ENCODE results near the gene DIP2A.

DNA sequence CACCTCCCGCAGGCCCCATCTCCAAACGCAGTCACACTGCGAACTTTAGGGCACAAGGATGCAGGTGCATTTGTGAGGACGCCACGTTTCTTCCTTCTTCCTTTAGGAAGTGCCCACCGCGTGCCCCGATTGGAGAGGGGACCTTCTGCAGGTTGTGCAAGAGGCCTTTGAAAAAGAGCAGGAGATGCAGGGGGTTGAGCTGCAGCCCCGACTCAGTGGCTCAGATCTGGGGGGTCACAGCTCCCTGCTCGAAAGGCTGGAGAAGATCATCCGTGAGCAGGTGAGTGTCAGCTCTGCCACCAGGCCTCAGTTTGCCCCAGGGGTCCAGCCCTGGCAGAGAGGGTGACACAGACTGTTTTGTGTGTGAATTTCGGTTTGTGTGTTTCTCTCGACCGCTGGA is 31.2 kb upstream of the DIP2A start:
- TF ChIP-seq POLR2A (IDR thresholded peaks at IDR 0.05; ENCODE audit: low read depth, low read length) (no peak), TAF1 (IDR thresholded peaks at IDR 0.05; ENCODE audit: borderline replicate concordance, low read depth, low read length) (no peak)

Data from GM12892 (cell line).